Neuronal stem cell (in vitro differentiated cells): Measurements from ENCODE around the gene SLC19A1.

Experiments
- DNase-seq: peaks from one replicate; pipeline ENCODE4 v3.0.0-alpha.2; 2013; ENCODE audit warnings: low spot score
- H2AFZ ChIP-seq: one replicate; pipeline ENCODE4 v1.6.1; 2013; ENCODE audit warnings: mild to moderate bottlenecking, low read length, inconsistent platforms
- H2AK5ac ChIP-seq: 2 replicates; pipeline ENCODE4 v1.6.1; 2013; ENCODE audit warnings: low read depth, mild to moderate bottlenecking, inconsistent platforms, low read length, moderate library complexity, mixed read lengths
- H2BK120ac ChIP-seq: 2 replicates; pipeline ENCODE4 v1.6.1; 2013; ENCODE audit warnings: low read depth, mild to moderate bottlenecking, inconsistent platforms, low read length, moderate library complexity, mixed read lengths
- H2BK12ac ChIP-seq: one replicate; pipeline ENCODE4 v1.6.1; 2013; ENCODE audit warnings: low read length, inconsistent platforms
- H2BK15ac ChIP-seq: 2 replicates; pipeline ENCODE4 v1.6.1; 2013; ENCODE audit warnings: mild to moderate bottlenecking, low read length, inconsistent platforms, mixed read lengths
- H2BK5ac ChIP-seq: one replicate; pipeline ENCODE4 v1.6.1; 2013; ENCODE audit warnings: inconsistent platforms, mild to moderate bottlenecking, low read length, moderate library complexity
- H3K14ac ChIP-seq: one replicate; pipeline ENCODE4 v1.6.1; 2013; ENCODE audit warnings: low read length, inconsistent platforms
- H3K18ac ChIP-seq: 2 replicates; pipeline ENCODE4 v1.6.1; 2013; ENCODE audit warnings: low read length, inconsistent platforms
- H3K23ac ChIP-seq: 2 replicates; pipeline ENCODE4 v1.6.1; 2013; ENCODE audit warnings: low read depth, mild to moderate bottlenecking, mixed read lengths, low read length, inconsistent platforms; ENCODE audit not compliant: poor library complexity
- H3K27ac ChIP-seq: replicated peaks from 3 replicates; pipeline ENCODE4 v1.5.1; 2013; ENCODE audit warnings: low read length, inconsistent platforms
- H3K27me3 ChIP-seq, 3 experiments: 2 replicates each; pipeline ENCODE4 v1.6.1; 2013; ENCODE audit warnings: low read length in 3 of 3, mild to moderate bottlenecking in 2 of 3, inconsistent platforms in 1 of 3, low read depth in 1 of 3, mixed read lengths in 1 of 3, moderate library complexity in 1 of 3; ENCODE audit not compliant: control insufficient read depth in 3 of 3, insufficient read depth in 3 of 3
- H3K36me3 ChIP-seq, 2 donors: replicated peaks in 1 of 2; 2 replicates each; pipeline ENCODE4 v1.6.1; 2013; ENCODE audit warnings: low read length in 2 of 2; ENCODE audit not compliant: control insufficient read depth in 2 of 2, insufficient read depth in 2 of 2
- H3K4ac ChIP-seq: 2 replicates; pipeline ENCODE4 v1.6.1; 2013; ENCODE audit warnings: inconsistent platforms, mild to moderate bottlenecking, low read length, moderate library complexity
- H3K4me1 ChIP-seq, 2 donors: 1 replicate in 1 of 2; 2 replicates in 1 of 2; pipeline ENCODE4 v1.6.1; 2013; ENCODE audit warnings: low read length in 2 of 2, low read depth in 1 of 2; ENCODE audit not compliant: control insufficient read depth in 2 of 2, insufficient read depth in 1 of 2
- H3K4me2 ChIP-seq: one replicate; pipeline ENCODE4 v1.6.1; 2013; ENCODE audit warnings: mild to moderate bottlenecking, low read length, inconsistent platforms; ENCODE audit not compliant: insufficient read depth, poor library complexity, severe bottlenecking
- H3K4me3 ChIP-seq, 2 donors: 2 replicates each; pipeline ENCODE4 v1.5.1; 2013; ENCODE audit warnings: low read length in 2 of 2, mild to moderate bottlenecking in 2 of 2, inconsistent platforms in 1 of 2, moderate library complexity in 1 of 2
- H3K79me1 ChIP-seq: one replicate; pipeline ENCODE4 v1.6.1; 2013; ENCODE audit warnings: low read depth, mild to moderate bottlenecking, inconsistent platforms, low read length, moderate library complexity
- H3K9ac ChIP-seq: one replicate; pipeline ENCODE4 v1.6.1; 2013; ENCODE audit warnings: mild to moderate bottlenecking, low read depth, low read length, inconsistent platforms; ENCODE audit not compliant: poor library complexity
- H3K9me3 ChIP-seq, 2 donors: replicated peaks in 1 of 2; 2 replicates each; pipeline versions ENCODE3 to v1.6.1; 2013; ENCODE audit warnings: low read length in 2 of 2, mild to moderate bottlenecking in 2 of 2, inconsistent platforms in 1 of 2, low read depth in 1 of 2, mixed read lengths in 1 of 2, moderate library complexity in 1 of 2; ENCODE audit not compliant: control insufficient read depth in 2 of 2, insufficient read depth in 1 of 2
- H4K8ac ChIP-seq: one replicate; pipeline ENCODE4 v1.6.1; 2013; ENCODE audit warnings: low read depth, mild to moderate bottlenecking, inconsistent platforms, low read length, moderate library complexity
- H4K91ac ChIP-seq: one replicate; pipeline ENCODE4 v1.6.1; 2013; ENCODE audit warnings: low read length, low read depth, mild to moderate bottlenecking, inconsistent platforms; ENCODE audit not compliant: poor library complexity
- WGBS, 2 donors: extraction: QIAGEN DNeasy Blood & Tissue Kit; methylation state at CpG; one replicate each; pipeline ENCODE4 v1.1.7; 2013; ENCODE audit warnings: missing lambda C conversion rate in 2 of 2, mixed read lengths in 1 of 2; ENCODE audit not compliant: insufficient read length in 2 of 2, insufficient replicate concordance in 1 of 2; ENCODE audit errors: extremely low coverage in 2 of 2; 5-methylcytosine and 5-hydroxymethylcytosine counted together

SLC19A1 gene

GRCh38 chr21:45476582-45476981 lies 65.7 kb downstream of the SLC19A1 start:
- H2AFZ ChIP-seq = no peak overlapping the region
- no peak overlapping the region for H2BK12ac ChIP-seq
- H4K91ac ChIP-seq = no peak overlapping the region
- H3K4me1 ChIP-seq = peaks cover 2 to 11% of the 10 kb centered on the region in 2 donors
- H3K4me3 ChIP-seq = peak overlapping the region in 1 of 2 donors; percentile 23
- H3K4ac ChIP-seq = no peak overlapping the region
- H2AK5ac ChIP-seq = no peak overlapping the region
- H3K18ac ChIP-seq = no peak overlapping the region
- no peak overlapping the region for H3K4me2 ChIP-seq
- H2BK120ac ChIP-seq = no peak overlapping the region
- DNase-seq = no peak
- H3K9ac ChIP-seq = peak overlapping the region; percentile 55
- WGBS, 2 donors = 100% methylated on average over 3 of the region's 6 CpGs; no CpG with 5 or more reads in 1 of the 2 donors
- peaks cover 0 to 25% of the 10 kb centered on the region in 2 donors for H3K36me3 ChIP-seq
- no peak overlapping the region for H3K27ac ChIP-seq
- H2BK15ac ChIP-seq = no peak overlapping the region
- H2BK5ac ChIP-seq = no peak overlapping the region
- H3K9me3 ChIP-seq = peaks cover 0 to 11% of the 10 kb centered on the region in 2 donors
- H3K79me1 ChIP-seq = peaks cover 13% of the 10 kb centered on the region
- H4K8ac ChIP-seq = no peak overlapping the region
- no peak overlapping the region for H3K23ac ChIP-seq
- H3K27me3 ChIP-seq = peaks cover 0 to 19% (median 5%) of the 10 kb centered on the region in 3 experiments
- H3K14ac ChIP-seq = no peak overlapping the region

DNA sequence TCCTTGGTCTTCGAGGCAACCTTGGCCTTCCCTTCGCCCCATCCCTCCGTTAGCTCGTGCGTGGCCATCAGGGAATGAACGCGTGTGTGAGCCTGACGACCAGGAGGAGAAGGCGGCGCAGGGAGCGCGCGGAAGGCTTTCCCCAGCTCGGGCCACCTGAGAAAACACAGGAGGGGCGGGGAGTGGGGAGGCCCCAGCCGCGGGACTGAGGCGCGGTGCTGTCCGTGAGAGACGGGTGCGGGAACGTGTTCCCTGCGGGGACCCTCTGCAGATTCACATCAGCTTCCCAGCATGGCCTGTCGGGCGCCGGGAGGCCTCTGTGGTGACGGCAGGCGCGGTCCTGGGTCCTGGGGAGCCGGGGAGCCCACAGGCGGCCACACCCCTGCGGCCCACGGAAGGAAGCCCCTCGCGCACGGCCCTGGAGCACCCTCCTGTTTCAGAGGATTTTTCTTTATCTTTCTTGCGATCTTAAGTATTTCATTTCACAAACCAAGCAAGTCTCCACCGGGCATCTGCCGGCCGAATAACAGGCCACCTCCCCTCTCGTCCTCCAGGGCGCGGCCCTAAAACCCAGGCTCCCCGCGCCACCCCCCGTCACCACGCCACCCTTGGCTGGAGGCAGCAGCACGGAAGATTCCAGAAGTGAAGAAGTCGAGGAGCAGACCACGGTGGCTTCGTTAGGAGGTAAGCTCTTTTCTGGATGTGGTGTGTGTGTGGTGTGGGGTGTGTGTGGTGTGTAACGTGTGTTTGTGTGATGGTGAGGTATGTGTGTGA lies 66.3 kb downstream of the SLC19A1 start:
- Histone ChIP-seq H3K18ac (no peak overlapping the region), H3K23ac (no peak overlapping the region), H3K4me1 (peaks cover 2 to 14% of the 10 kb centered on the region in 2 donors), H3K9me3 (peaks cover 0 to 11% of the 10 kb centered on the region in 2 donors), H3K14ac (peak overlapping the region; percentile 79), H2BK12ac (no peak overlapping the region), H3K79me1 (peaks cover 14% of the 10 kb centered on the region), H2BK15ac (no peak overlapping the region), H2BK120ac (no peak overlapping the region), H3K4me2 (no peak overlapping the region), H2AK5ac (no peak overlapping the region), H3K27ac (no peak overlapping the region), H2BK5ac (peak overlapping the region; percentile 39), H3K4ac (no peak overlapping the region), H3K9ac (no peak overlapping the region), H3K36me3 (peaks cover 0 to 20% of the 10 kb centered on the region in 2 donors), H2AFZ (no peak overlapping the region), H3K27me3 (peaks cover 0 to 25% (median 5%) of the 10 kb centered on the region in 3 experiments), H4K91ac (no peak overlapping the region), H3K4me3 (no peak overlapping the region), H4K8ac (no peak overlapping the region)
- DNase-seq = no peak
- WGBS, 2 donors = 100% methylated on average over 1 of the region's 53 CpGs

- Histone ChIP-seq H4K8ac (no peak overlapping the region), H3K36me3 (peaks cover 0 to 20% of the 10 kb centered on the region in 2 donors), H3K18ac (no peak overlapping the region), H3K79me1 (peaks cover 17% of the 10 kb centered on the region), H4K91ac (no peak overlapping the region), H2BK5ac (peak overlapping the region; percentile 69), H3K27me3 (peaks cover 0 to 30% (median 5%) of the 10 kb centered on the region in 3 experiments), H3K9me3 (peaks cover 0 to 11% of the 10 kb centered on the region in 2 donors), H3K4ac (no peak overlapping the region), H2BK15ac (no peak overlapping the region), H3K4me1 (peaks cover 3 to 19% of the 10 kb centered on the region in 2 donors), H2AK5ac (no peak overlapping the region), H3K27ac (no peak overlapping the region), H2AFZ (no peak overlapping the region), H3K14ac (no peak overlapping the region), H2BK12ac (peak overlapping the region; percentile 98), H2BK120ac (peak overlapping the region; percentile 88), H3K23ac (no peak overlapping the region), H3K4me2 (no peak overlapping the region), H3K4me3 (no peak overlapping the region), H3K9ac (no peak overlapping the region)
- no CpG with 5 or more reads among the region's 43 CpGs for WGBS, 2 donors
- DNase-seq = no peak
Measured at GRCh38 chr21:45475004-45475685, 67.1 kb downstream of the SLC19A1 start.
